ENCODE measurements around the gene HTRA3. TPM values are rescaled to one million over a fixed set of nuclear protein-coding genes. Genes with fewer than 3 reads are reported as not detected.

Gene HTRA3
- polyA plus RNA-seq, 1 experiment: 16.3 TPM

DNA sequence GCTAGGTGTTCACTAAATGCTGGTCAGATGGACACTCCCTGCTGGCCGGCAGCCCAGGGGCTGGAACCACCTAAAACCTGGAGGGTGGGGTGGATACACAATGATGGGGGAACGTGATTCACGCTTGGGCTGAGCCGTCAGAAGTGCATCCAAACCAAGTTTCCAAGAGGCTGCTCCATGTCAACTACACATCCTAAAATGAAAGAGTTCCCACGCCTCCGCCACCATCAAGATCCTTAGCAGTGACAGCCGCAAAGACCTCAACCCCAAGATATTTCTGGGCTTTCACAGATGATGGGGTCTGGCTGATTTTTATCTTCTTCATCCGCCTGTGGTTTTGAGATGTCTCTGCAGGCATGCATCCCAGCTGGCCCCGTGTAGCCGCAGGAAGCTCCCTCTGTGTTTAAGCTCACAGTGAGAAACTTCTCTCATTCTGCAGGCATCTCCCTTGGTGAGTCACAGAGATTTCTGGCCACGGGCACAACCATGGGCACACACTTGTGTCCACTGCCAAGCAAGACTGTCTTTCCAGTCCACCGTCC is 84.4 kb downstream of the HTRA3 start:
- H3K27ac ChIP-seq (ENCODE audit: low read depth, low read length): no peak overlapping the region
- ChIA-PET POLR2A (interaction anchor here (1.0 kb wide), 1 partner anchor 79 kb away, joined by 3 read pairs; no protein-coding TSS in a partner anchor), CTCF (no interaction called here)
- H3K9me3 ChIP-seq (ENCODE audit: control insufficient read depth, insufficient read depth, low read length): no peaks in the 10 kb centered on the region; the same call in 1 of the 2 replicates
- peak; percentile 18 for DNase-seq (ENCODE audit: low read depth, low spot score)
- H3K27me3 ChIP-seq (ENCODE audit: control insufficient read depth, insufficient read depth, low read length): peaks cover 13% of the 10 kb centered on the region
- TF ChIP-seq, protein P1, sequence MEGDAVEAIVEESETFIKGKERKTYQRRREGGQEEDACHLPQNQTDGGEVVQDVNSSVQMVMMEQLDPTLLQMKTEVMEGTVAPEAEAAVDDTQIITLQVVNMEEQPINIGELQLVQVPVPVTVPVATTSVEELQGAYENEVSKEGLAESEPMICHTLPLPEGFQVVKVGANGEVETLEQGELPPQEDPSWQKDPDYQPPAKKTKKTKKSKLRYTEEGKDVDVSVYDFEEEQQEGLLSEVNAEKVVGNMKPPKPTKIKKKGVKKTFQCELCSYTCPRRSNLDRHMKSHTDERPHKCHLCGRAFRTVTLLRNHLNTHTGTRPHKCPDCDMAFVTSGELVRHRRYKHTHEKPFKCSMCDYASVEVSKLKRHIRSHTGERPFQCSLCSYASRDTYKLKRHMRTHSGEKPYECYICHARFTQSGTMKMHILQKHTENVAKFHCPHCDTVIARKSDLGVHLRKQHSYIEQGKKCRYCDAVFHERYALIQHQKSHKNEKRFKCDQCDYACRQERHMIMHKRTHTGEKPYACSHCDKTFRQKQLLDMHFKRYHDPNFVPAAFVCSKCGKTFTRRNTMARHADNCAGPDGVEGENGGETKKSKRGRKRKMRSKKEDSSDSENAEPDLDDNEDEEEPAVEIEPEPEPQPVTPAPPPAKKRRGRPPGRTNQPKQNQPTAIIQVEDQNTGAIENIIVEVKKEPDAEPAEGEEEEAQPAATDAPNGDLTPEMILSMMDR (IDR thresholded peaks at IDR 0.05; ENCODE audit: low read depth, low read length): no peak
- H3K4me3 ChIP-seq (ENCODE audit: low read depth, low read length): no peak overlapping the region

DNA sequence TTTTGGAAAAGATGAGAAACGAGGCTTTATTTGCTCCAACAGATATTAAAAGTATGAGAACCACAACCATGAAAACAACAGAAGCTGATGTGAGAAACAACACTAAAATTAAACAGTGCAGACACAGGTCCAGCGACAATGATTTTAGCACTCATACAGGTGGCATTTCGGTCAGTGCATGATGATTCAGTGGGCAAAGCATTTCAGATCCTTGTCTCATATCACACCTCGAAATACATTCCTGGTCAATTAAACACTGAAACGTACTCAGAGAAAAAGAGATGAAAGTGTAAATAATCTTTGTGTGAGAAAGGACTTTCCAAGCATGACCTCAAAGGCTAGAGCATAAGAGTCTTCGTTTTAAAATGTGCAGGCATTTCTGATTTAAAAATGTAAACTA is 85.8 kb downstream of the HTRA3 start:
- TF ChIP-seq, protein P1 (IDR thresholded peaks at IDR 0.05; ENCODE audit: low read depth, low read length): no peak
- H3K27ac ChIP-seq (ENCODE audit: low read depth, low read length): no peak overlapping the region
- no peak overlapping the region for H3K4me3 ChIP-seq (ENCODE audit: low read depth, low read length)
- peaks cover 16% of the 10 kb centered on the region for H3K27me3 ChIP-seq (ENCODE audit: control insufficient read depth, insufficient read depth, low read length)
- DNase-seq (ENCODE audit: low read depth, low spot score): no peak
- POLR2A ChIA-PET: no interaction called here
- CTCF ChIA-PET: no interaction called here
- no peaks in the 10 kb centered on the region; the same call in 1 of the 2 replicates for H3K9me3 ChIP-seq (ENCODE audit: control insufficient read depth, insufficient read depth, low read length)

DNA sequence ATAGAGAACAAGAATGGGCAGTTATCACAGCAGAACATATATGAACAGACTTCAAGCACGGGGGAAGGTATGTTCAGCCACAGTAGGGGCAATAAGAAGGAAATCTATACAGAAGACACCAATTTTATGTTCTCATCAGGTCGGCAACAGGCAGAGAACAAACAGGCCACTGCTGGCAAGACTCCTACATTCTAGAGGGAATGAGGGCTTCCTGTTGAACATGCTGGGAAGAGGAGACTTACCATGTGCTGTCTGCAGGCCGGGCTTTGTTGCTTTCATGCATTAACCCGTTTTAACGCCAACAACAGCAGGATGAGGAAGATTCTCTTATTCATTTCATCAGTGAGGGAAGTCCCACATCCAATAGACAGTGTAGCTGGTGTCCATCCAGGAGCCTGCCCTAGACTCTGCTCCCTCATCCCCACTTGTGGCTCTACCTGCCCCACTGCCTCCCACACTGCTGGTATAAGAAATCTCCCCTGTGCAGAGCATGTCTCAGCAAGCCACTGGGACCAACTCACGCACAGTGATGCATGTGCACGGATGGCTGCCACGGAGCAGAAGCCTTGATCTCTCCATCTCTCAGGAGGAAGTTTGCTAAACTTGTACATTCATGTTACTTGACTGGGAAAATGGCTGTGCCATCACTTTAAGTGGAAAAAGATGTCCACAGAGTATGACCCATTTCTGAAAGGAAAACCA is 86.5 kb downstream of the HTRA3 start:
- CTCF ChIA-PET: no interaction called here
- POLR2A ChIA-PET: no interaction called here
- no peaks in the 10 kb centered on the region; the same call in 1 of the 2 replicates for H3K9me3 ChIP-seq (ENCODE audit: control insufficient read depth, insufficient read depth, low read length)
- H3K27ac ChIP-seq (ENCODE audit: low read depth, low read length): no peak overlapping the region
- TF ChIP-seq, protein P1 (IDR thresholded peaks at IDR 0.05; ENCODE audit: low read depth, low read length): no peak
- no peak for DNase-seq (ENCODE audit: low read depth, low spot score)
- no peak overlapping the region for H3K4me3 ChIP-seq (ENCODE audit: low read depth, low read length)
- peaks cover 16% of the 10 kb centered on the region for H3K27me3 ChIP-seq (ENCODE audit: control insufficient read depth, insufficient read depth, low read length)

Other genes with a start within 250 kb of the HTRA3 start
- 0.07 TPM in 1 of 2 replicates, not detected in the other for gene ABLIM2, start 110.9 kb upstream of the HTRA3 start, polyA plus RNA-seq (2011; rRNA removed)
- gene SH3TC1, start 70.5 kb upstream of the HTRA3 start, polyA plus RNA-seq (2011; rRNA removed): 0.98 and 1.4 TPM in 2 replicates
- 7.9 and 10.2 TPM in 2 replicates for gene ACOX3, start 171.0 kb downstream of the HTRA3 start, polyA plus RNA-seq (2011; rRNA removed)
- 6.9 and 7.0 TPM in 2 replicates for gene TRMT44, start 171.0 kb downstream of the HTRA3 start, polyA plus RNA-seq (2011; rRNA removed)